Spleen (tissue), 11 donors: Measurements from ENCODE around the gene AQR. TPM values are rescaled to one million over a fixed set of nuclear protein-coding genes. Genes with fewer than 3 reads are reported as not detected.

Source experiments
- DNase-seq: peaks from one replicate; pipeline ENCODE4 v3.0.0-alpha.2; 2020
- H3K27ac ChIP-seq, 8 donors: fragments of 200-600 bp; sonication (generic) in 7 of 8; 1 replicate in 4 of 8; 2 replicates in 4 of 8; pipeline versions ENCODE4 v1.5.0 to v1.8.0; 2016 to 2021; ENCODE audit warnings: inconsistent platforms in 4 of 8, mild to moderate bottlenecking in 4 of 8, moderate library complexity in 1 of 8
- H3K27me3 ChIP-seq, 7 donors: fragments of 200-600 bp; sonication (generic) in 6 of 7; replicated peaks in 1 of 7; 1 replicate in 4 of 7; 2 replicates in 3 of 7; pipeline versions ENCODE4 v1.5.0 to v1.8.0; 2016 to 2021; ENCODE audit warnings: inconsistent platforms in 3 of 7, mild to moderate bottlenecking in 1 of 7
- H3K36me3 ChIP-seq, 6 donors: fragments of 200-600 bp; sonication (generic) in 5 of 6; 1 replicate in 4 of 6; 2 replicates in 2 of 6; pipeline versions ENCODE4 v1.5.0 to v1.8.0; 2016 to 2021; ENCODE audit warnings: inconsistent platforms in 2 of 6
- H3K4me1 ChIP-seq, 6 donors: fragments of 200-600 bp; sonication (generic) in 5 of 6; 1 replicate in 3 of 6; 2 replicates in 3 of 6; pipeline versions ENCODE4 v1.5.0 to v1.8.0; 2016 to 2021; ENCODE audit warnings: inconsistent platforms in 3 of 6
- H3K4me3 ChIP-seq, 8 donors: fragments of 200-600 bp; sonication (generic) in 7 of 8; 1 replicate in 4 of 8; 2 replicates in 4 of 8; pipeline versions ENCODE4 v1.5.0 to v1.8.0; 2016 to 2021; ENCODE audit warnings: inconsistent platforms in 4 of 8, mild to moderate bottlenecking in 4 of 8, moderate library complexity in 2 of 8
- H3K9me3 ChIP-seq, 8 donors: fragments of 200-600 bp; sonication (generic) in 7 of 8; 1 replicate in 4 of 8; 2 replicates in 4 of 8; pipeline versions ENCODE4 v1.5.0 to v1.8.0; 2016 to 2021; ENCODE audit warnings: inconsistent platforms in 4 of 8
- POLR2A ChIP-seq, 3 donors: fragments of 450-650 bp; IDR thresholded peaks; one replicate each; pipeline ENCODE4 v1.5.1; 2017; ENCODE audit warnings: antibody characterized with exemption in 3 of 3, mild to moderate bottlenecking in 1 of 3
- POLR2AphosphoS5 ChIP-seq, 3 donors: sonication (generic); formaldehyde crosslinking; IDR thresholded peaks; one replicate each; pipeline ENCODE4 v1.5.1; 2017; ENCODE audit warnings: antibody characterized with exemption in 3 of 3
- WGBS, 5 donors: extraction: QIAGEN DNeasy Blood & Tissue Kit in 3 of 5; methylation state at CpG; one replicate each; pipeline versions ENCODE4 v1.1.5 to v1.1.7; 2013 to 2018; 5-methylcytosine and 5-hydroxymethylcytosine counted together
- intact Hi-C: fragments of 100-400 bp; cut with DNase I; formaldehyde crosslinking; loops from one replicate; pipeline ENCODE4 v1.15.0; 2023; ENCODE audit warnings: low total_unique reads
- polyA plus RNA-seq, 3 donors: library from polyadenylated mRNA; stranded (reverse); fragments of 200-250 nt; gene quantifications; one replicate each; pipeline ENCODE4 v1.2.1, GENCODE V29; 2013
- total RNA-seq, 7 donors: library from RNA; depleted of rRNA in 3 of 7; stranded (reverse); fragments of >200 nt in 3 of 7; fragmentation: NEBNext Ultra II Directional in 4 of 7; extraction: Animal tissue kit (Norgen Biotek cat#: 25700) in 4 of 7; gene quantifications; one replicate each; pipeline versions ENCODE4 v1.1.0 to v1.2.1, GENCODE V29; 2016 to 2021
- TF ChIP-seq, protein P1 (sequence below), 11 experiments: fragments of 200-600 bp in 7 of 11; fragments of 450-650 bp in 4 of 11; sonication (generic) in 4 of 11; IDR thresholded peaks in 8 of 11; conservative IDR thresholded peaks in 3 of 11; 1 replicate in 7 of 11; 2 replicates in 4 of 11; pipeline versions ENCODE4 v1.4.0 to v1.8.0; 2016 to 2021; ENCODE audit warnings: antibody characterized with exemption in 11 of 11, inconsistent platforms in 4 of 11, mild to moderate bottlenecking in 1 of 11
- donor health status: healthy with polysubstance abuse.
- donor health status: DM: no; HTN: no; CAD: no; lungs with moderate emphysema.
- donor health status: DM: no; HTN: no; CAD: no.
- donor health status: Bipolar disorder and iron deficiency.
- donor health status: healthy.
- donor health status: DM: no; HTN: no; CAD: no.
- donor health status: DM: yes; HTN: yes; CAD: no.

AQR gene
- total and polyA plus RNA-seq, 10 donors = 10.0 to 38.2 (median 32.7) TPM

DNA sequence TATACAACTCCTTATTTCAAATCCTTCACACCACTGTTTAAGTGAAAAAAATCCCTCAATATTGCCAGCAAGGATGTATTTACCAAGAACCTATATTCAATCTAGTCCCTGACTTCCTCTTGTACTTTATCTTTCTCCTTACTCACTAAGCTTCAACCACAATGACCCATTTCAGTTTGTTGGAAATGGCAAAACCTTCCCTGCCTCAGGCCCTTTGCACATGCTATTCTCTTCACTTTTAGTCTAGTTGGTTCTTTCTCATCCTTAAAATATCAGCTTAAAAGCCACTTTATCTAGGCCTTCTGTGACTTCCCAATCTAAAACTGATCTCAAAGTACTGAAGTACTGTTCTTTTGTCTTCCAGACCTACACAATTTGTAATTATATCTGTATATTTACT, 92.9 kb downstream of the AQR start:
- Histone ChIP-seq H3K36me3 (peaks cover 0 to 100% (median 61%) of the 10 kb centered on the region in 6 donors), H3K4me1 (no peaks in the 10 kb centered on the region), H3K27ac (no peak overlapping the region), H3K9me3 (no peaks in the 10 kb centered on the region), H3K27me3 (no peaks in the 10 kb centered on the region), H3K4me3 (no peak overlapping the region)
- intact Hi-C loops = no loop called here
- DNase-seq = no peak
- TF ChIP-seq, protein P1, sequence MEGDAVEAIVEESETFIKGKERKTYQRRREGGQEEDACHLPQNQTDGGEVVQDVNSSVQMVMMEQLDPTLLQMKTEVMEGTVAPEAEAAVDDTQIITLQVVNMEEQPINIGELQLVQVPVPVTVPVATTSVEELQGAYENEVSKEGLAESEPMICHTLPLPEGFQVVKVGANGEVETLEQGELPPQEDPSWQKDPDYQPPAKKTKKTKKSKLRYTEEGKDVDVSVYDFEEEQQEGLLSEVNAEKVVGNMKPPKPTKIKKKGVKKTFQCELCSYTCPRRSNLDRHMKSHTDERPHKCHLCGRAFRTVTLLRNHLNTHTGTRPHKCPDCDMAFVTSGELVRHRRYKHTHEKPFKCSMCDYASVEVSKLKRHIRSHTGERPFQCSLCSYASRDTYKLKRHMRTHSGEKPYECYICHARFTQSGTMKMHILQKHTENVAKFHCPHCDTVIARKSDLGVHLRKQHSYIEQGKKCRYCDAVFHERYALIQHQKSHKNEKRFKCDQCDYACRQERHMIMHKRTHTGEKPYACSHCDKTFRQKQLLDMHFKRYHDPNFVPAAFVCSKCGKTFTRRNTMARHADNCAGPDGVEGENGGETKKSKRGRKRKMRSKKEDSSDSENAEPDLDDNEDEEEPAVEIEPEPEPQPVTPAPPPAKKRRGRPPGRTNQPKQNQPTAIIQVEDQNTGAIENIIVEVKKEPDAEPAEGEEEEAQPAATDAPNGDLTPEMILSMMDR (IDR thresholded peaks at IDR 0.05 in 8 of 11, conservative IDR thresholded peaks at IDR 0.05 in 3 of 11) = no peak
- no peak for TF ChIP-seq POLR2A (IDR thresholded peaks at IDR 0.05)

GRCh38 chr15:34869110-34869509, 100.4 kb downstream of the AQR start:
- Histone ChIP-seq H3K4me3 (no peak overlapping the region), H3K27me3 (no peaks in the 10 kb centered on the region), H3K36me3 (peaks cover 0 to 100% (median 56%) of the 10 kb centered on the region in 6 donors), H3K9me3 (peaks cover 0 to 10% (median 0%) of the 10 kb centered on the region in 8 donors), H3K4me1 (no peaks in the 10 kb centered on the region), H3K27ac (no peak overlapping the region)
- no peak for DNase-seq
- intact Hi-C loops = no loop called here
- 95 to 98% (median 97%) methylated on average over 2 of the region's 2 CpGs for whole genome bisulfite sequencing, 5 donors
- TF ChIP-seq, protein P1 (IDR thresholded peaks at IDR 0.05 in 8 of 11, conservative IDR thresholded peaks at IDR 0.05 in 3 of 11) = no peak
- TF ChIP-seq POLR2AphosphoS5 (IDR thresholded peaks at IDR 0.05) = no peak
- TF ChIP-seq POLR2A (IDR thresholded peaks at IDR 0.05) = no peak

DNA sequence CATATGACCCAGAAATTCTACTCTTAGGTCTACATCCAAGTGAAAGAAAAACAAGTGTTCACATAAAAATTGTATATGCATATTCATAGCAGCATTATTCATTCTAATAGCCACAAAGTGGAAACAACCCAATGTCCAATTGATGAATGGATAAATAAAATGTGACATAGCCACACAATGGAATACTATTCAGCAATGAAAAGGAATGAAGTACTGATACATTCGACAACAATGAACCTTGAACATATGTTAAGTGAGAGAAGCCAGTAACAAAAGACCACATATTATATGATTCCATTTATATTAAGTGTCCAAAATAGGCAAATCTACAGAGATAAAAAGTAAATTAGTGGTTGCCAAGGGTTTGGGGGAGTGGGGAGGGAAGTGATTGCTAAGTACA, 104.0 kb downstream of the AQR start:
- no peak overlapping the region for H3K4me3 ChIP-seq
- TF ChIP-seq POLR2AphosphoS5 (IDR thresholded peaks at IDR 0.05) (no peak), POLR2A (IDR thresholded peaks at IDR 0.05) (no peak)
- TF ChIP-seq, protein P1 (IDR thresholded peaks at IDR 0.05 in 8 of 11, conservative IDR thresholded peaks at IDR 0.05 in 3 of 11) = no peak
- H3K4me1 ChIP-seq = no peaks in the 10 kb centered on the region
- H3K9me3 ChIP-seq = peaks cover 0 to 10% (median 0%) of the 10 kb centered on the region in 8 donors
- no peak overlapping the region for H3K27ac ChIP-seq
- intact Hi-C loops = no loop called here
- peaks cover 2 to 100% (median 60%) of the 10 kb centered on the region in 6 donors for H3K36me3 ChIP-seq
- DNase-seq = no peak
- H3K27me3 ChIP-seq = no peaks in the 10 kb centered on the region
- WGBS, 5 donors = 95 to 100% (median 98%) methylated on average over 1 of the region's 1 CpG

DNA sequence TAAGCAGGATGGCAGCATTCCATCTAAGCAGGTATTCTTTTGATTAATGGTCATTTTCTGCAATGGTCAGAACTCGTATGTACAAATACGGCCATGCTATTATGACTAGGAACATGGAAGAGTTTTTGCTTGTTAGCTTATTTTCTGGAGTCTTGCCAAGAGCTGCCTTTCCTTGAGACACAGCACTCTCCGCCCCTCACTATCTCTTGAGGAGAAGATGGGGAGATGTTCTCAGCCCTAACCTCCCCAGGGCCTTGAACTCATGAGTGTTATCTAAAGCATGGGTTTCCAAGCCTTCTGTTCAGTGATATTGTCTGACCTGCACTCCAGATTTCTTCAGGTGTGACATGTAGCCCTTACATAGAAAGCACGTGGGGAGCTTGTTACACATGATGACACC, 108.3 kb downstream of the AQR start:
- intact Hi-C loops = no loop called here
- H3K27me3 ChIP-seq = no peaks in the 10 kb centered on the region
- TF ChIP-seq, protein P1 (IDR thresholded peaks at IDR 0.05 in 8 of 11, conservative IDR thresholded peaks at IDR 0.05 in 3 of 11) = no peak
- H3K4me3 ChIP-seq = no peak overlapping the region
- 89 to 97% (median 97%) methylated on average over 4 of the region's 4 CpGs for WGBS, 5 donors
- no peaks in the 10 kb centered on the region for H3K4me1 ChIP-seq
- peaks cover 3 to 100% (median 77%) of the 10 kb centered on the region in 6 donors for H3K36me3 ChIP-seq
- no peak for DNase-seq
- no peak overlapping the region for H3K27ac ChIP-seq
- no peaks in the 10 kb centered on the region for H3K9me3 ChIP-seq
